Right forelimb (tissue), 1 donor: ENCODE measurements around the gene STPG4.
"Not testable (repeated sequence)": the region's sequence is repeated elsewhere in the genome, so short reads cannot be mapped to it uniquely, and the experiment has no call there.

Source experiments
- DNase-seq: peaks from one replicate; pipeline ENCODE4 v3.0.0-alpha.2; 2018

STPG4 gene, protein sequence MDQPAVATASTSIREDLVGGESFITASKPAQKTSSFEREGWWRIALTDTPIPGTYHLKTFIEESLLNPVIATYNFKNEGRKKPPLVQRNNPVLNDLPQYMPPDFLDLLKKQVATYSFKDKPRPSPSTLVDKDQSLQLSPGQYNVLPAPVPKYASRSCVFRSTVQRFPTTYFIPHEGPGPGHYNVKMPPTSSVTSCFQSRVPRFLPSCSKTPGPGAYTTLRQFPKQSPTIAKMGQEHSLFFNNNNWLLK

DNA sequence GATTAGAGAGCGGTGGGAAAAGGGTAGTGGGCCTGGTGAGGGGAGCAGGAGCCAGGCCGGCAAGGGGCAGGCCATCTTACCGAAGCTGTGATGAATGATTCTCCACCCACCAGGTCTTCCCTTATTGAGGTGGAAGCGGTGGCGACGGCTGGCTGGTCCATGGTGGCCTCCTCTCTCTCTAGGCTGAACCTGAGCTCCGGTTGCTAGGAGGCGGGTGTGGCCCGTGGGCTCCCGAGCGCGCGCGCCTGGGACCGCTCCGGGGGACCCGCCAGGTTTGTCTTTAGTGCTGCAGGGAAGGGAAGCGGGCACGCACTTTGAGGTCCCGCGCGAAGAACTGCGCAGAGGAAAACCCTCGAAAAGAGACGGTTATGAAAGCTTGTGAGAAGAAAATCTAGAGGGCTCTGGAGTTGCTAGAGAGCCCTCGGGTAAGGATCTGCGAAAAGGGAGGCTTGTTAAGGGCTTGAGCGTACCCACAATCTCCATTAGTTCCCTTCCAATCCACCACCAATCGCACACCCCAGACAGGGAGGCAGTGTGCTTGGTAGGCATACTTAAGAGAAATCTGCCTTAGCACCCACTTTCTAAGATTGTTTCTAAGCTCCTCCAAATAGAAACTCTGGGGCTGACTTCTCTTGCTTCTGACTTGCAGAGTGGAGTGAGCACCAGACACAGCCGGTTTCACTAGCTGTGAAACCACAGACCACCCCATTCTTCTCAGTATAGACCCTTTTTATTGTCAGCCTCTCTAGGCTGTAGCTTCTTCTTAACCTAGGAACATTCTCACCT lies at the start of gene STPG4:
Gene STPG4 (minus strand): TSS at position 218 of the 786 bp plus-strand sequence. CDS start 57 bp downstream, at position 161.
- no peak for DNase-seq

DNA sequence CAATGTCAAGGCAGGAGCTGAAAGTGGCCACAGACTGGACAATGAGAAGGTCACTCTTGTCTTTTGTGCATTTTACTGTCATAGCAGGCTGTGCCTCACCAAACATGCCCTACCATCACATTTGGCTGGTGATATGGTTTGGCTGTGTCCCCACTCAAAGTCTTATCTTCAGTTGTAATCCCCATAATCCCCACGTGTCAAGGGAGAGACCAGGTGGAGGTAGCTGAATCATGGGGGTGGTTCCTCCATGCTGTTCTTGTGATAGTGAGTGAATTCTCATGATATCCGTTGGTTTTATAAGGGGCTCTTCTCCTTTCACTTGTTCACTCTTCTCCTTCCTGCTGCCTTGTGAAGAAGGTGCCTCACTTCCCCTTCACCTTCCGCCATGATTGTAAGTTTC lies 49.6 kb upstream of the STPG4 start:
- no peak for DNase-seq

DNA sequence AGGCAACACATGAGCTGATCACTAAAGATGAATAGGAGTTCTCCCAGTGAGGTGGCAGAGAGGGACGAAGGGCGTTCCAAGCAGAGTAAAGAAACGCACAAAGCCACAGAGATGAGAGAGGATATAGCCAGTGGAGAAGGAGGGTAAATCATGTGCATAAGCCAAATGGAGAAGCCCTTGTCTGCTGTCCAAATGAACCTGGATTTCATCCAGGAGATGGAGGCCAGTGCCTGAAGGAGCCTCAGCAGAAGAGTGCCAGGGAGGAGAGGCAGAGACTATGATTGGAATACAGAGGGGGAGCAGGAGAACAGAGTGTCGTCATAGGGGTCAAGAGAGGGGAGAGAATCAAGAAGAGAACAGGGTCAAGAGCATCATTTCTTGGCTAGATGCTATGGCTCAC lies 48.9 kb upstream of the STPG4 start:
- no peak for DNase-seq

DNA sequence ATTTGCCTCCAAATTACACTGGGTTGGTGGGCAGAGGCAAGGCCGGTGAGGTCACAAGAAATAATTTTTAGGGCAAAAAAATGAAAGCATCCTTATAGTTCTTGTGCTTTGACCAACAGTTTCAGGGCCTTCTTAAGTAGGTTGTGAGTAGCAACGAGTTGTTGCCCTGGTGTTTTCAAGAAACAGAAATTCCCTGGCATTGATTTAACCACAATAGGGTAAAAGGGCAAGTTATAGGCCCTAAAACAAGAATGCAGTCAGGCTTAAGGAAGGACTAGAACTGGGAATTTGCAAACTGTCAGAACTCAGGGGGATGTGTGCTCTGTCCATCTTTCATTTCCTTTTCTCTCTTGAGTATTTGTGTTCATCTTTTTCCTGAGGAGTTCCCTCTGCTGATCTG lies 46.1 kb upstream of the STPG4 start:
- DNase-seq, result no peak

DNA sequence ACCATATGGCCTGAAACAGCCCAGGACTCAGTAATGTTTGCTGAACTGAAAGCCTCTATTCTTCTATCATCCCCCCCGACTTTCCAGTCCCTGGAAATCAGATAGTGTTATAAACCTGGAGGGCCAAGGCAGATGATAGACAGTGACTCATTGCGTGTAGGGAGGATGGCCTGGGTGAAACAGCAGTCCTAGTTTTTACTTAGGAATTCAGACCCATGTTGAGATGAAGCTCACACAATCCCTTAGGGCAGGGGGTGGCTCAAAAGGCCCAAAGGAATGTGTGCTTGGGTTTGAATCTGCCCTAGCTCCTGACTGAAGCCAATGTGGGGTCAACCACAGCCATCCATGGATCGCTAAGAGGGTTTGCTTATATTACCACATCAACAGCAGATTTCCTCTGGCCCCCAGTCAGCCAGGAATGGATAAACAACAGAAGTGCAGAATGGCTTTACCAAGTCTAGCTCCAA lies 43.9 kb upstream of the STPG4 start:
- no peak for DNase-seq

DNA sequence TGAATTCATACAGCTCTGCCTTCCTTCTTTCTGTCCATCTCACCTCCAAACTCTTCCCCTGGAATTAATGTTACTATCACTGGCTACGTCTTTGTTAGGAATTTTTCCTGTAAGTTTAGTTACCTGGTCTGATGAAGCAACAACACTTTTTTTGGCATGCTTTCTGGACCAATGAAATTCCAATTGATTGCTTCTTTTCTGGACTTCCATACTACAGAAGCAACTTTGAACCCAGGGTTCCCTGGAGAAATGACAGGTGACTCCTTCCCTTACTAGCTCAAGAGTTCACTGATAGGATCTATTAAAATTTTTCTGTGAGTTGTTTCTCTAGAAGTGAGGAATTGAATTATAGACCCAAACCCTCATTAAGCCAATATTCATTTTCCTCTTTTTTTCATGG lies 41.4 kb upstream of the STPG4 start:
- no peak for DNase-seq

DNA sequence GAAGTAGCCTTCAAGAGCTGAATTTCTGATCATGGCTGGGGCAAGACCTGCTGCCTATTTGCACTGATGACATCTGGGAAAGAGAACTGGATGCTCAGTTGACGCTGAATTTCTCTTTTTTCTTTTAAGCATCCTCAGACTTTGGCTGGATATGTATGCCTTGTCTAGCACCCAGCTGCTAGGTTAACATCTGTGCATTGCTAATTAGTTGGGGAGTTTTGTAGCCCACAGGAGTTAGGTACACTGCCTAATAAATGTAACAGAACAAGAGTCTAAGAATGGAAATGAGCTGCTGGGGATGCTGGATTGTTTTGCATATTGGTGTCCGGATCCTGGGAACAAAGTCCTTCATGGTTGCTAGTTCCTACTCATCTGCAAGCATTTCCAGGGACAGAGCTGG lies 40.9 kb upstream of the STPG4 start:
- DNase-seq, result no peak

DNA sequence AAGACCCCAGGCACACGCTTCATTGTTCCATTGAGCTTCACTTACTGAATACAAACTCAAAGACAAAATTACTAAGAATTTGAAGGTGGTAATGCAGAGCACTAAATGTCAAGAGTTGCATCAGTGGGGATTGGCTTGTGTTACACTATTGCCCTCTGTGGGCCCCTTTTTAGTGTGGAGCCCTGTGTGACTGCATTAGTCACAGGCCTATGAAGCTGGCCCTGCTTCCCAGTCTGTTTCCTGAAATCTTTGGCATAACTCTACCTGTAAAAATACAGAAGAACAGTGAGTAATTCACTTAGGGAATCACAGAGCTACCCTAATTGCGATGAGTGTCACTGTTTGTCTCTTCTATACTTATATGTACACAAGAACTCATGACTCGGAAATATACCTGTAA lies 40.0 kb upstream of the STPG4 start:
- no peak for DNase-seq

DNA sequence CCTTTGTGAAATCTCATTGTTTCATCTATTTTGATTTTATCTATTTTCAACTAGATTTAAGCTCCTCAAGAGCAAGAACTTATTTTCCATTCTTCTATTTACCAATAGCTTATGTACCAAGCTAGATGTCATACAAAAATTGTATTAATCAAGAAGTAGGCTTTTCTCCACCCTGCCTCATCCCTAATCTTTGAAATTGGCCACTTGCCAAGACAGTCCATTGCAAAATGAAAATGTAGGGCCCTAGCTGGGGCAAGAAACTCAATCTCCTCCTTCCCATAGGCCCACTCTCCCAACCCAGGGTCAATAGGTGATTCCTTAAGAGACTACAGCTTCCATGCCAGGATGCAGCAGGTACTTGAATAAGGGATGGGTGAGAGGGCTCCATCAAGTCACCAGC lies 39.3 kb upstream of the STPG4 start:
- DNase-seq, result no peak

DNA sequence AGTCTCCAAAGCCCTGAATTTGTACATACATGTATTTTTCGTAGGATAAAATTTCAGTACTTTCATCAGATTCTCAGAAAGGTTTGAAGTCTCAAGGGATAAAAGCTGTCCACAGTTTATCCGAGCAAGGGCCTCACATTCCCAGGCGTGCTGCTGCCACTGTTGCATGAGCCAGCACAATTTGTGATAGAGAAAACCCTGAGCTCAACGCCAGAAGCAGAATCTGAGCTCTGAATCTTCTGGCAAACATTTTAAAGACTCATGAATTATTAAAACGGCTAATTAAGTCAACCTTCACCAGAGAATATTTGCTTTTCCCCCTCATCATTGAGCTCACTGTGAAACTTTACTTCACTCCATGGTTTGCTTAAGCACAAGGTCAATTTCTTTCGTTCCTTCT lies 38.5 kb upstream of the STPG4 start:
- DNase-seq, result no peak

DNA sequence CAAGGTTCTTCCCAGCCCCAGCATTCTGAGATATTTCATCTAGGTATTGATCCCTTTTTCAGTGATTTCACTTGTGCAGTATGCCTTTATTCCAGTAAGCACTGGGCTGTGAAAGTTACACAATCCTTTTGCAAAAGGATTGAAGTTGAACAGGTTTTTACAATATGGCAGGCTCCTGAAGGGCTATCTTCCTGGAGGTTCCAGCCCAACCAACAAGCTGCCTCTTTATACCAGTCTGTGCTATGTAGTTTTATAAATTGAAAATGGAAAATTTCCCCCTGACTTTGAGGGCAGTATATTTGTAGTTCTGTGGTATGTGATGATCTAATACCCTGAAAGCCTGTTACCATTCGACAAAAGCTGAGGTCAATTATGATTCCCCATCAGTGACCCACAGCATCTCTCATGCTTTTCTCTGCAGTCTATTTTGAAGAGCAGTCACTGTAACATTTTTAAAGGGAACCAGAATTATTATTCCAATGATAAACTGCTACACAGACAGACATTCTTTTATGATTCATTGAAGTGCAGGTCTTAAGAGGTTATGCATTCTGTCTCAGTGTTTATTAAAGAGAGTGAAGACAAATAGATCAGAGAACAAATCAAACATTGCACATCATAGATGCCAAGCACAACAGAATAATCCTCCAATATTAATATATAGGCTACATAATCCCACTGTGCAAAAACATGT lies 35.2 kb upstream of the STPG4 start:
- no peak for DNase-seq

DNA sequence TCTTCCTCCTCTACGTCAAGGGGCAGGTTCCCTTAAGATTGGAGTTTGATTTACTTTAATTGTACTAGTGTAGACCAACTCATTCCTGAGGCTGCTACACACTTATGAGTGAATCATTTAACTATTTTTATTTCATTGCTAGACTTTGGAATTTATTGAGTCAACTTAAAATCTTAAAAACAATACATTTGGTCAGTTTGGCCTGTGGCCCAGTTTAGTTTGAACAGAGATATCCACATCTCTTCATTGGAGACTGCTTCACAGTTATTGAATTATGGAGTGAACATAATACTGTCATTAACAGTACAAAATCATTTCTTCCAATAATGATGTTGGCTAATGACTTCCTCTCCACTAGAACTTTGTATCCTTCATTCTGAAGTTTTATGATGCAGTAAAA lies 34.5 kb upstream of the STPG4 start:
- no peak for DNase-seq

DNA sequence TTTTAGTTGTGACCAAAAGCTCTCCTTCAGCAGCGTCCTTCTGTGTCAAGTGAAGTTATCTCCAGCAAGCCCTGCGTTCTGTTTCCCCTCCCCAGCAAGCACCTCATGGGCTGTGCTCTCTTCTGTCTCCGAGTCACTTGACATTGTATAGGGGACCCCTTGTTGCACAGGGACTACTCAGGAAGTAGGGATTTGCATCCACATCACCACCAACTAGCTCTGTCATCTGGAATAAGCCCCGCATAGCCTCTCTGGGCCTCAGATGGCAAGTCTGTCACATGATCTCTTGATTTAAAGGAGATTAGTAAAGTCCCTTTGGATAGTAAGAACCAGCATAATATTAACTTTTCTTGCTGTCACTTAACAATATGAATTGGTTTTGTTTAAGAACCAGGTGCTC lies 32.0 kb upstream of the STPG4 start:
- no peak for DNase-seq

DNA sequence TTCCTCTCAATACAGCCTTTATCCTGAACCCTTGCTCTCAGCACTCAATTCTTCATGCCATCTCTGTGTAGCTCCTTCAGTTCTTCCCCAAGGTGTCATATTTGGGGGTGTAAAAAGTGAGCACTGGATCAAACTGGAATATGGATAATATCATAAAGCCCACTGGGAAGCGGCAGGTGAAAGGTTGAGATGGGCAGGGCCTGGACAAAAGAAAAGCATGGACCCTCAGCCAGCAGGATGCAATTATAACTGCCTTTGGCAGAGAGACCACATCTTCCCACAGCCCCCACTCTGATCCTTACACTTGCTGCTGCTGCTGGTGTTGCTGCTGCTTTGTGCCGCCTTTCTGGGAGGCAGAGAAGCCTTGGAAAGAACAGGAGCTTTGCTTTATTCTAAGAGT lies 31.2 kb upstream of the STPG4 start:
- no peak for DNase-seq

DNA sequence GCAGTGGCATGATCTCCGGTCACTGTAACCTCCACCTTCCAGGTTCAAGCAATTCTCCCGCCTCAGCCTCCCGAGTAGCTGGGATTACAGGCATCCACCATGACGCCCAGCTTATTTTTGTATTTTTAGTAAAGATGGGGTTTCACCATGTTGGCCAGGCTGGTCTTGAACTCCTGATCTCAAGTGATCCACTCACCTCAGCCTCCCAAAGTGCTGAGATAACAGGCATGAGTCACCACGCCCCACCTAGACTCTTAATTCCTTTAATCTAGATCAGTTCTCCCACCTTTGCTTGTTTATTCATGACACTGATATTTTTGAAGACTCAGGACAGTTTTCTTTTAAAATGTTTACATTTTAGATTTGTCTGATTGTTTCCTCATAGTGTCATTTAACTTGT lies 30.0 kb upstream of the STPG4 start:
- DNase-seq, result not testable (repeated sequence)

DNA sequence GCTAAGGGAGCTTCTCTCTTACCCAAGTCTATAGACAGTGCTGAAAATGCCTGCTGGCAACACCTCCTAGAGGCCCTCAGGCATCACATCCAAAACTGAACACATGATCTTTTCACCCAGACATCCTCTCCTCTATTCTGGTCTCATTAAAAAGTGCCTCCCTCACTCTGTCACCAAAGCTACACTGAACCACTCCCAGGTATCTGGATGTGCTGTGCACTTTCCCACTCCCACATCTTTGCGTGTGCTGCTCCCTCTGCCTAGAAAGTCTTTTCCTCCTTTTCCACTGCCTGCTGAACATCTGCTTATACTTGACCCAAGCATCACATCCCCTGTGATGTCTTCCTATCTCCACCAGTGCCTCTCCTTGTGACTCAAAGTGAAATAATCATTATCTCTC lies 26.1 kb upstream of the STPG4 start:
- no peak for DNase-seq

DNA sequence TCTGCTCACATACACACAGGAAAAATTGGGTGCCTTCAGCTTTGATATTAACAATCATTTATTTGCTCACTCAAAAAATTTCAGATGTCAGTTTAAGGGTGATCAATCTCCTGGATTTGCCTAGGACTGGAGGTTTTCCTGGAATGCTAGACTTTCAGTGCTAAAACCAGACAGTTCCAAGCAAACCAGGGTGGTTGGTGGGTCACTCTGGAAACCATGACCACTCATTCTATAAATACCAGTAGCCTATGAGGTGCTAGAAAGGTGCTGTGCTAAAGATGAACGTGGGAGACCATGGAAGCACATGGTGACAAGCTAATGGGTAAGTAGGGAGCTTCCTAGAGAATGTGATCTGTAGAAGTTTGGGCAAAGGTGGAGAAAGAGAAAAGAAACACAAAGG lies 25.4 kb upstream of the STPG4 start:
- no peak for DNase-seq

DNA sequence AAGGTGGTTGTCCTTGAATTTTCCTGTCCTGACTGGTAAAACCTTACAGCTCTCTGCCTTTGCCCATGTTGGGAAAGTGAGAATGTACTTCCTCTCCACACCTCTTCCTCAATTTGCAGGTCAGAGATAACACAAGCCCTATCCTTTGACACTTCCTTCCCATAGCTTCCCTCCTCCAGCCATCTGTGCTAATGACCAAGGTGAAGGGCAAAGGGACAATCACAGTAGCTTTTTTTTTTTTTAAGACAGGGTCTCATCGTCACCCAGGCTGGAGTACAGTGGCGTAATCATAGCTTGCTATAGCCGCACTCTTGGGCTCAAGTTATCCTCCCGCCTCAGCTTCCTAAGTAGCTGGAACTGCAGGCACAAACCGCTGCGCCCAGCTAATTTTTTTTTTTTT lies 24.3 kb upstream of the STPG4 start:
- no peak for DNase-seq

DNA sequence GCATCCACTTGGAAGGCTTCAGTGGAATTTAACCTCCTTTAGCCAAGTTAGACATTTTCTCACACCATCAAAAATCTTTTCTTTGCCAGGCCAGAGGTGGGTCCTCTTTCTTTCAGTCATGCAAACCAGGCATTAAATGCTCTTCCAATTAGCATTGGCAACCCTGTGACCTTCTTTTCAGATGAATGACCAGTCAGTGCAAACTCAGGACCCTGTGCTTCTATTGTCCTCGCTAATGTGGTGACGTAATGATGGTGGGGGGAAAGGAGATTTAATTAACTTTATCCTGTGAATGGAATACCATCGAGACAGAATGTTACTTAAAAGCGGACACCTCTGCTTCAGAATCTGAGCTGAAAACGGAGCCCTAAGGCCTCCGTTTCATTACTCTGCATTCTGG lies 23.2 kb upstream of the STPG4 start:
- no peak for DNase-seq

DNA sequence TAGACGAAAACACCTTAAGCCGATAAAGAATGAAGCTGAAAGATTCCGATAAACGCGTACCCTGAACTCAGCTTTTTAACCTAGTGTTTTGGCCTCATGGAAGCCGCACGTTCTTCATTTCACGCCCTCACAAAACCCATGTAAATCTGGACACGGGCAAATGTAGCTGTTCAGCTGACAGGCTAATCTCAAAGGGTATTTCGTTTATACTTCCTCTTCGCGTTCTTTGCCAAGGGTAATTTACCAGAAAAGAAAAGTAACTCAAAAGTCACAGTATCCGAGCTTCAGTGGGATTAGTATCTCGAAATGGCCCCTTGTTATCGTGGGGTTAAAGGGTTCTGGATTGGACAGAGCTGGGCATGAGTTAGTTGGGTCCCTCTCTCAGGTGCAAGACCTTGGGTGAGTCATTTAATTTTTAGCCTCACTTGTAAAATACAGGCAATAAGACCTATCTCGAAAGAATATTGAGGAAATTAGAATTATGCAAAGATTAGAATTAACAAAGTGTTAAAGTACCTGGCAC lies 22.0 kb upstream of the STPG4 start:
- DNase-seq, result no peak

DNA sequence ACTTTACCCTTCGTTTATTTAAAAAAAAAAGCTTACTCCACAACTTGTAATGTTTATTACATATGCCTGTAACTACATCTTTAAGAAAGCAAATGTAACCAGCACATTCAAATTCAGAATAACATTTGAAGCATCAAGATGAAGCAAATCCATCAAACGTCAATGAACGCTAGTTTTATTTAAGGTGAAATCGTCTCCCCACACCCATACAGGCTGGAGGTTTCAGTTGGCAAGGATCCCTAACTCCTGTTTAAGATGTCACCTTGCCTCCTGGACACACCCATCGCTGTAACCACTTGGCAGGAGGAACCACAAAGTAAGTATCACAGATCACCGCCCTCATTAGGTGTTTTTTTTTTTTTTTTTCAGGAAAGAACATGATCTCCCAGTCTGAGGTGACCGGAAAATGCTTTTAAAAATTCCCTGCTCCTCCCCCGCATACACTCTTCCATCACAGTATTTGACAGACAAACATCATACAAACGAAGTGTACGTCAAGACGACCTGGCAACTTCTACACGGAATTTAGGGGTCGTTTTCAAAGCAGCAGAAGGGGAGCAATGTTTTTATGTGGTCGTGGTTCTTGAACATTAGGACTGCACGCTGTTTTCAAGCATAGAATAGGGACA lies 19.7 kb upstream of the STPG4 start:
- no peak for DNase-seq

DNA sequence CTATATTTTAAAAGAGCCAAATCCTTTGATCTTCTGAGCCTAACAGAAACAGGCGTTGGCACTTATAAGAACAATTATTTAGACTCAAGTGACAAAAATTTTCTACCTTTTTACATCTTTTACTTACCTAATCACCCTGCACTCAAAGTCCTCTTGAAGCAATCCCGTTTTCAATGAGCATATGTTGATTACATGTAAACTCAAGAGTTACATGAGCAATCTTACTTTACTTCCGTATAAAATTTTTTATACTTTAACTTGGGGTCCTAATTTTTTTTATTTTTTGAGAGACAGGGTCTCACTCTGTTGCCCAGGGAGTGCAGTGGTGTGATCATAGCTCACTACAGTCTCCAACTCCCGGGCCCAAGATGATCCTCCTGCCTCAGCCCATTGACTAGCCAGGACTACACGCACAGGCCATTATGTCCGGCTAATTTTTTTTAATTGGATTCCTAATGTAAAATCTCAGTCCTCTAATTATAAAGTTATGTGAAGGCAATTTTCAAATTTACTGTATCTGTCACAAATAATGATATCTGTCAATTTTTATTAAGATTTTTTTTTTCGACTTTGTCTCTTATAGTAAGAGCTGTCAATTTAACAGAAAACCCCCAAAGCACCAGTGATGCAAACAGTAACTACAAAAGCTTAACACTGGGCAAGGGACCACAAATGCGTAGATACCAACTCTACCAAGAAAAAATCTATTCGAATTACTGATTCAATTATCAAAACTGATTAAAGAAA lies 19.1 kb upstream of the STPG4 start:
- no peak for DNase-seq
